Esophagus squamous epithelium (tissue), 4 donors: ENCODE measurements around the gene SBNO2.

Experiments
- POLR2A ChIP-seq, 4 donors: fragments of 450-650 bp; IDR thresholded peaks; one replicate each; pipeline ENCODE4 v1.6.1; 2017; ENCODE audit warnings: antibody characterized with exemption in 4 of 4, mild to moderate bottlenecking in 4 of 4, moderate library complexity in 3 of 4
- TF ChIP-seq, protein P1 (sequence below), 6 experiments: fragments of 450-650 bp in 4 of 6; fragments of 200-600 bp in 2 of 6; sonication (generic) in 2 of 6; IDR thresholded peaks; one replicate each; pipeline ENCODE4 v1.5.1; 2016 to 2019; ENCODE audit warnings: antibody characterized with exemption in 6 of 6, mild to moderate bottlenecking in 4 of 6, moderate library complexity in 4 of 6

GRCh38 chr19:1093330-1093729 is 80.7 kb downstream of the SBNO2 start:
- TF ChIP-seq, protein P1, sequence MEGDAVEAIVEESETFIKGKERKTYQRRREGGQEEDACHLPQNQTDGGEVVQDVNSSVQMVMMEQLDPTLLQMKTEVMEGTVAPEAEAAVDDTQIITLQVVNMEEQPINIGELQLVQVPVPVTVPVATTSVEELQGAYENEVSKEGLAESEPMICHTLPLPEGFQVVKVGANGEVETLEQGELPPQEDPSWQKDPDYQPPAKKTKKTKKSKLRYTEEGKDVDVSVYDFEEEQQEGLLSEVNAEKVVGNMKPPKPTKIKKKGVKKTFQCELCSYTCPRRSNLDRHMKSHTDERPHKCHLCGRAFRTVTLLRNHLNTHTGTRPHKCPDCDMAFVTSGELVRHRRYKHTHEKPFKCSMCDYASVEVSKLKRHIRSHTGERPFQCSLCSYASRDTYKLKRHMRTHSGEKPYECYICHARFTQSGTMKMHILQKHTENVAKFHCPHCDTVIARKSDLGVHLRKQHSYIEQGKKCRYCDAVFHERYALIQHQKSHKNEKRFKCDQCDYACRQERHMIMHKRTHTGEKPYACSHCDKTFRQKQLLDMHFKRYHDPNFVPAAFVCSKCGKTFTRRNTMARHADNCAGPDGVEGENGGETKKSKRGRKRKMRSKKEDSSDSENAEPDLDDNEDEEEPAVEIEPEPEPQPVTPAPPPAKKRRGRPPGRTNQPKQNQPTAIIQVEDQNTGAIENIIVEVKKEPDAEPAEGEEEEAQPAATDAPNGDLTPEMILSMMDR (IDR thresholded peaks at IDR 0.05), result no peak
- TF ChIP-seq POLR2A (IDR thresholded peaks at IDR 0.05), result no peak
